Left lung (tissue), 10 donors: ENCODE data around the gene TIAM2. TPM values are rescaled to one million over a fixed set of nuclear protein-coding genes. Genes with fewer than 3 reads are reported as not detected.

Experiments
- ATAC-seq: fragments of 200-7000 bp; cut with Tn5 transposase; one replicate; pipeline ENCODE4 v1.9.1; 2020; ENCODE audit warnings: moderate library complexity
- DNase-seq, 4 donors: peaks; one replicate each; pipeline ENCODE4 v3.0.0-alpha.2; 2013 to 2020
- H3K27ac ChIP-seq, 2 donors: fragments of 200-600 bp; sonication (generic) in 1 of 2; one replicate each; pipeline versions ENCODE4 v1.5.0 to v1.8.0; 2020 to 2021
- H3K27me3 ChIP-seq, 2 donors: fragments of 200-600 bp; sonication (generic) in 1 of 2; one replicate each; pipeline versions ENCODE4 v1.5.0 to v1.8.0; 2020 to 2021
- H3K36me3 ChIP-seq, 2 donors: fragments of 200-600 bp; sonication (generic) in 1 of 2; one replicate each; pipeline versions ENCODE4 v1.5.0 to v1.8.0; 2020 to 2021
- H3K4me1 ChIP-seq, 2 donors: fragments of 200-600 bp; one replicate each; pipeline ENCODE4 v1.8.0; 2021
- H3K4me3 ChIP-seq, 2 donors: fragments of 200-600 bp; sonication (generic) in 1 of 2; one replicate each; pipeline versions ENCODE4 v1.5.0 to v1.8.0; 2020 to 2021; ENCODE audit warnings: mild to moderate bottlenecking in 1 of 2
- H3K9me3 ChIP-seq, 2 donors: fragments of 200-600 bp; sonication (generic) in 1 of 2; one replicate each; pipeline versions ENCODE4 v1.5.0 to v1.8.0; 2020 to 2021
- intact Hi-C, 2 donors: fragments of 100-400 bp; cut with DNase I; formaldehyde crosslinking; loops; one replicate each; pipeline versions ENCODE4 v1.11.2 to v1.14.2; 2022
- polyA plus RNA-seq, 6 donors: library from polyadenylated mRNA; unstranded; fragments of 120-200 nt; gene quantifications; one replicate each; pipeline ENCODE4 v1.2.1, GENCODE V29; 2013; ENCODE audit not compliant: insufficient read length in 6 of 6
- total RNA-seq, 2 donors: library from RNA; stranded (reverse); fragmentation: NEBNext Ultra II Directional; extraction: Animal tissue kit (Norgen Biotek cat#: 25700); gene quantifications; one replicate each; pipeline ENCODE4 v1.2.1, GENCODE V29; 2021
- TF ChIP-seq, protein P1 (sequence below), 2 donors: fragments of 200-600 bp; sonication (generic) in 1 of 2; IDR thresholded peaks; one replicate each; pipeline versions ENCODE4 v1.5.0 to v1.8.0; 2021; ENCODE audit warnings: antibody characterized with exemption in 2 of 2
- donor health status: DM: no; HTN: yes; CAD: no.
- donor health status: DM: no; HTN: no; CAD: no.

TIAM2 gene
- total and polyA plus RNA-seq, 8 donors, result 6.9 to 25.0 (median 20.6) TPM

- no peaks in the 10 kb centered on the region for H3K4me1 ChIP-seq
- H3K9me3 ChIP-seq, result no peaks in the 10 kb centered on the region
- H3K27me3 ChIP-seq, result no peaks in the 10 kb centered on the region
- H3K27ac ChIP-seq, result no peak overlapping the region
- DNase-seq, result no peak
- no peak overlapping the region for H3K4me3 ChIP-seq
- H3K36me3 ChIP-seq, result no peaks in the 10 kb centered on the region
- TF ChIP-seq, protein P1, sequence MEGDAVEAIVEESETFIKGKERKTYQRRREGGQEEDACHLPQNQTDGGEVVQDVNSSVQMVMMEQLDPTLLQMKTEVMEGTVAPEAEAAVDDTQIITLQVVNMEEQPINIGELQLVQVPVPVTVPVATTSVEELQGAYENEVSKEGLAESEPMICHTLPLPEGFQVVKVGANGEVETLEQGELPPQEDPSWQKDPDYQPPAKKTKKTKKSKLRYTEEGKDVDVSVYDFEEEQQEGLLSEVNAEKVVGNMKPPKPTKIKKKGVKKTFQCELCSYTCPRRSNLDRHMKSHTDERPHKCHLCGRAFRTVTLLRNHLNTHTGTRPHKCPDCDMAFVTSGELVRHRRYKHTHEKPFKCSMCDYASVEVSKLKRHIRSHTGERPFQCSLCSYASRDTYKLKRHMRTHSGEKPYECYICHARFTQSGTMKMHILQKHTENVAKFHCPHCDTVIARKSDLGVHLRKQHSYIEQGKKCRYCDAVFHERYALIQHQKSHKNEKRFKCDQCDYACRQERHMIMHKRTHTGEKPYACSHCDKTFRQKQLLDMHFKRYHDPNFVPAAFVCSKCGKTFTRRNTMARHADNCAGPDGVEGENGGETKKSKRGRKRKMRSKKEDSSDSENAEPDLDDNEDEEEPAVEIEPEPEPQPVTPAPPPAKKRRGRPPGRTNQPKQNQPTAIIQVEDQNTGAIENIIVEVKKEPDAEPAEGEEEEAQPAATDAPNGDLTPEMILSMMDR (IDR thresholded peaks at IDR 0.05), result no peak
- ATAC-seq, result no peak
- intact Hi-C loops, result no loop called here
These were observed 237.7 kb downstream of the TIAM2 start for GRCh38 chr6:155232848-155233247.

GRCh38 chr6:155234167-155234566, 239.1 kb downstream of the TIAM2 start:
- H3K4me1 ChIP-seq, result no peaks in the 10 kb centered on the region
- H3K27me3 ChIP-seq, result no peaks in the 10 kb centered on the region
- TF ChIP-seq, protein P1 (IDR thresholded peaks at IDR 0.05), result no peak
- H3K36me3 ChIP-seq, result no peaks in the 10 kb centered on the region
- no peaks in the 10 kb centered on the region for H3K9me3 ChIP-seq
- ATAC-seq (no peak), DNase-seq (no peak)
- no peak overlapping the region for H3K4me3 ChIP-seq
- intact Hi-C loops, result no loop called here
- H3K27ac ChIP-seq, result no peak overlapping the region

- intact Hi-C loops, result no loop called here
- DNase-seq, result no peak
- H3K27me3 ChIP-seq, result no peaks in the 10 kb centered on the region
- TF ChIP-seq, protein P1 (IDR thresholded peaks at IDR 0.05), result no peak
- no peak overlapping the region for H3K4me3 ChIP-seq
- H3K4me1 ChIP-seq, result no peaks in the 10 kb centered on the region
- H3K36me3 ChIP-seq, result no peaks in the 10 kb centered on the region
- no peak for ATAC-seq
- no peaks in the 10 kb centered on the region for H3K9me3 ChIP-seq
- no peak overlapping the region for H3K27ac ChIP-seq
These were observed 239.6 kb downstream of the TIAM2 start for GRCh38 chr6:155234687-155235086.

- intact Hi-C loops, result no loop called here
- Histone ChIP-seq H3K36me3 (no peaks in the 10 kb centered on the region), H3K4me1 (no peaks in the 10 kb centered on the region), H3K9me3 (no peaks in the 10 kb centered on the region), H3K27ac (no peak overlapping the region), H3K4me3 (no peak overlapping the region), H3K27me3 (no peaks in the 10 kb centered on the region)
- DNase-seq, result peak in 1 of 4 donors; percentile 21
- TF ChIP-seq, protein P1 (IDR thresholded peaks at IDR 0.05), result no peak
- no peak for ATAC-seq
These were observed 240.0 kb downstream of the TIAM2 start for GRCh38 chr6:155235087-155235486.

DNA sequence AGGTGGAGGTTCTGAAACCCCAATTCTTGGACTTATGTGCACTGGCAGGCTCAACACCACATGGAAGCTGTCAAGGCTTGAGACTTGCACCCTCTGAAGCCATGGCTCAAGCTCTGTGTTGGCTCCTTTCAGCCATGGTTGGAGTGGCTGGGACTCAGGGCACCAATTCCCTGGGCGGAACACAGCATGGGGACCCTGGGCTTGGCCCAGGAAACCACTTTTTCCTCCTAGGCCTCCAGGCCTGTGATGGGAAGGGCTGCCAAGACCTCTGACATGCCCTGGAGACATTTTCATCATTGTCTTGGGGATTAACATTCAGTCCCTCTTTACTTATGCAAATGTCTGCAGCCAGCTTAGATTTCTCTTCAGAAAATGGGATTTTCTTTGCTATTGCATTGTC, 242.5 kb downstream of the TIAM2 start:
- Histone ChIP-seq H3K27me3 (no peaks in the 10 kb centered on the region), H3K4me1 (no peaks in the 10 kb centered on the region), H3K27ac (no peak overlapping the region), H3K4me3 (no peak overlapping the region), H3K36me3 (no peaks in the 10 kb centered on the region), H3K9me3 (no peaks in the 10 kb centered on the region)
- no peak for ATAC-seq
- DNase-seq, result no peak
- intact Hi-C loops, result no loop called here
- TF ChIP-seq, protein P1 (IDR thresholded peaks at IDR 0.05), result no peak
